Coronary artery (tissue), 2 donors: Measurements from ENCODE around the gene DPP3.

Experiments
- DNase-seq: peaks from one replicate; pipeline ENCODE4 v3.0.0-alpha.2; 2017; ENCODE audit warnings: low spot score
- H3K27ac ChIP-seq, 2 donors: fragments of 200-600 bp; sonication (generic); one replicate each; pipeline ENCODE4 v1.5.1; 2016 to 2019
- H3K4me3 ChIP-seq: fragments of 200-600 bp; sonication (generic); 2 replicates; pipeline ENCODE4 v1.5.1; 2016; ENCODE audit warnings: mild to moderate bottlenecking, moderate library complexity
- CTCF ChIP-seq: fragments of 200-600 bp; sonication (generic); IDR thresholded peaks from one replicate; pipeline ENCODE4 v1.5.1; 2019; ENCODE audit warnings: antibody characterized with exemption

The DPP3 gene

GRCh38 chr11:66476841-66477251 lies 3.4 kb upstream of the DPP3 start:
- no peak for TF ChIP-seq CTCF
- H3K27ac ChIP-seq: no peak overlapping the region
- H3K4me3 ChIP-seq: no peak overlapping the region
- DNase-seq: no peak

GRCh38 chr11:66477263-66478201 lies 2.7 kb upstream of the DPP3 start:
- no peak for TF ChIP-seq CTCF
- DNase-seq: no peak
- no peak overlapping the region for H3K27ac ChIP-seq
- H3K4me3 ChIP-seq: no peak overlapping the region

- H3K4me3 ChIP-seq: peak overlapping the region; percentile 84
- DNase-seq: no peak
These were observed 1.4 kb upstream of the DPP3 start for GRCh38 chr11:66478729-66479393.

GRCh38 chr11:66479394-66480116 lies 679 bp upstream of the DPP3 start:
- no peak for TF ChIP-seq CTCF
- H3K27ac ChIP-seq: peak overlapping the region; percentile 88 to 93
- DNase-seq: peak; percentile 82
- peak overlapping the region; percentile 84 for H3K4me3 ChIP-seq

More at GRCh38 chr11:66478729-66479393, 1.4 kb upstream of the DPP3 start:
- peak overlapping the region; percentile 88 to 93 for H3K27ac ChIP-seq
- TF ChIP-seq CTCF: peak; percentile 49

GRCh38 chr11:66484806-66485380 lies 4.7 kb downstream of the DPP3 start:
- no peak for TF ChIP-seq CTCF
- Histone ChIP-seq H3K4me3 (no peak overlapping the region), H3K27ac (no peak overlapping the region)
- no peak for DNase-seq

GRCh38 chr11:66488957-66489356 lies 8.7 kb downstream of the DPP3 start:
- no peak for DNase-seq
- no peak for TF ChIP-seq CTCF

More at GRCh38 chr11:66488957-66489356, 8.7 kb downstream of the DPP3 start:
- Histone ChIP-seq H3K27ac (no peak overlapping the region), H3K4me3 (no peak overlapping the region)
